Effector memory CD8-positive, alpha-beta T cell (primary cell): Measurements from ENCODE around the gene TRAP1.

Source experiments
- ATAC-seq: fragments of 150-1000 bp; cut with Tn5 transposase; replicated peaks from 2 replicates; pipeline ENCODE4 v1.10.0; 2021; ENCODE audit warnings: mild to moderate bottlenecking, moderate library complexity
- DNase-seq, 3 experiments: peaks; one replicate each; pipeline ENCODE4 v3.0.0; 2021
- H3K27ac Mint-ChIP-seq, 2 donors: one replicate each; pipeline ENCODE4 v1.8.0; 2022; ENCODE audit warnings: mild to moderate bottlenecking in 2 of 2, mixed read lengths in 2 of 2, moderate library complexity in 2 of 2
- H3K27me3 Mint-ChIP-seq, 2 donors: one replicate each; pipeline ENCODE4 v1.8.0; 2022; ENCODE audit warnings: mixed read lengths in 2 of 2
- H3K36me3 Mint-ChIP-seq: one replicate; pipeline ENCODE4 v1.8.0; 2022; ENCODE audit warnings: mild to moderate bottlenecking, moderate library complexity, mixed read lengths; ENCODE audit not compliant: insufficient read depth
- H3K4me1 Mint-ChIP-seq, 2 donors: one replicate each; pipeline ENCODE4 v1.8.0; 2022; ENCODE audit warnings: low read depth in 2 of 2, mixed read lengths in 2 of 2
- H3K4me3 Mint-ChIP-seq, 2 donors: one replicate each; pipeline ENCODE4 v1.8.0; 2022; ENCODE audit warnings: mild to moderate bottlenecking in 2 of 2, mixed read lengths in 2 of 2, moderate library complexity in 2 of 2
- H3K9me3 Mint-ChIP-seq, 2 donors: one replicate each; pipeline ENCODE4 v1.8.0; 2022; ENCODE audit warnings: mixed read lengths in 2 of 2

Gene TRAP1

GRCh38 chr16:3748307-3748706 lies 31.0 kb upstream of the TRAP1 start:
- no peak for DNase-seq
- peaks cover 18 to 30% of the 10 kb centered on the region in 2 donors for H3K4me1 Mint-ChIP-seq
- H3K36me3 Mint-ChIP-seq: peaks cover 71% of the 10 kb centered on the region

DNA sequence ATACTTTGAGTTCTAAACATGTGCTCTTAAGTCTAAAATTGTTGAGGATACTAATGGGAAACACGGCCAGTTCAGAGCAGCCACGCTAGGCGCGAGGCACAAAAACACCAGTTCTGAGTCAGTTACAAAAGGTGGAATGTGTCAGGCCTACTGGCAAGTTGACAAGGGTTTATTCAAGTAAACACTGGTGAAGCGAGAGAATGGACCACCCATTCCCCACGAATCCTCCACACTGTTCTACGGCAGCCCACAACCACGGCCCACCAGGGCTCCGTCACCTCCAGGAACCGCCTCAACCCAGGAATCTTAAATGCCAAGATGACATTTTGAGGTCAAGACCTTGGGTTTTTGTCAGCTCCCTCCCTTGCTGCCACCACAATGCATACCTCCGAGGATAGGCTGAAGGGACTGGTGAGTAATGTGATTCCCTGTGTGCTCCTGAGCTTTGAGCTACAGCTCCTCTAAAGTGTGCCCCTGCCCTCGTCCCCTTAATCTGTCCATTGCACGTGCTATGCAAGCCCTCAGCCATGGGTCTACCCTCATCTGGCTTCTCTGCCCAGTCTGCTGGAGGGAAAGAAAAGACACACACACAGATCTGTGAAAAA lies 28.5 kb upstream of the TRAP1 start:
- Mint-ChIP-seq H3K4me3 (no peak overlapping the region), H3K27ac (peak overlapping the region in 1 of 2 donors; percentile 78), H3K9me3 (no peaks in the 10 kb centered on the region), H3K4me1 (peaks cover 9 to 17% of the 10 kb centered on the region in 2 donors), H3K27me3 (no peaks in the 10 kb centered on the region), H3K36me3 (peaks cover 80% of the 10 kb centered on the region)
- ATAC-seq (no peak), DNase-seq (no peak)

More at GRCh38 chr16:3748307-3748706, 31.0 kb upstream of the TRAP1 start:
- Mint-ChIP-seq H3K27ac (peak overlapping the region; percentile 55 to 60), H3K9me3 (no peaks in the 10 kb centered on the region), H3K27me3 (no peaks in the 10 kb centered on the region), H3K4me3 (no peak overlapping the region)
- no peak for ATAC-seq

- H3K27ac Mint-ChIP-seq: no peak overlapping the region
- peaks cover 3 to 7% of the 10 kb centered on the region in 2 donors for H3K4me1 Mint-ChIP-seq
- no peaks in the 10 kb centered on the region for H3K27me3 Mint-ChIP-seq
- DNase-seq (no peak), ATAC-seq (no peak)
- peaks cover 87% of the 10 kb centered on the region for H3K36me3 Mint-ChIP-seq
- H3K4me3 Mint-ChIP-seq: no peak overlapping the region
- H3K9me3 Mint-ChIP-seq: no peaks in the 10 kb centered on the region
Observed at GRCh38 chr16:3744018-3744417, 26.7 kb upstream of the TRAP1 start.

GRCh38 chr16:3740934-3741333 lies 23.6 kb upstream of the TRAP1 start:
- no peak overlapping the region for H3K4me3 Mint-ChIP-seq
- H3K27me3 Mint-ChIP-seq: no peaks in the 10 kb centered on the region
- H3K4me1 Mint-ChIP-seq: peaks cover 2 to 7% of the 10 kb centered on the region in 2 donors
- H3K27ac Mint-ChIP-seq: no peak overlapping the region
- peaks cover 97% of the 10 kb centered on the region for H3K36me3 Mint-ChIP-seq
- no peaks in the 10 kb centered on the region for H3K9me3 Mint-ChIP-seq
- DNase-seq (no peak), ATAC-seq (no peak)

- peak overlapping the region in 1 of 2 donors; percentile 19 for H3K27ac Mint-ChIP-seq
- DNase-seq (no peak), ATAC-seq (no peak)
- peaks cover 97% of the 10 kb centered on the region for H3K36me3 Mint-ChIP-seq
- no peak overlapping the region for H3K4me3 Mint-ChIP-seq
- no peaks in the 10 kb centered on the region for H3K9me3 Mint-ChIP-seq
- H3K27me3 Mint-ChIP-seq: no peaks in the 10 kb centered on the region
- H3K4me1 Mint-ChIP-seq: peaks cover 6 to 7% of the 10 kb centered on the region in 2 donors
Observed at GRCh38 chr16:3740186-3740585, 22.9 kb upstream of the TRAP1 start.

GRCh38 chr16:3739636-3740035 lies 22.3 kb upstream of the TRAP1 start:
- peak overlapping the region in 1 of 2 donors; percentile 67 for H3K27ac Mint-ChIP-seq
- H3K27me3 Mint-ChIP-seq: no peaks in the 10 kb centered on the region

GRCh38 chr16:3738541-3738940 lies 21.2 kb upstream of the TRAP1 start:
- ATAC-seq (no peak), DNase-seq (no peak)
- Mint-ChIP-seq H3K9me3 (no peaks in the 10 kb centered on the region), H3K36me3 (peaks cover 95% of the 10 kb centered on the region), H3K27ac (no peak overlapping the region), H3K4me3 (no peak overlapping the region), H3K27me3 (no peaks in the 10 kb centered on the region), H3K4me1 (peaks cover 6 to 7% of the 10 kb centered on the region in 2 donors)

More at GRCh38 chr16:3739636-3740035, 22.3 kb upstream of the TRAP1 start:
- H3K4me3 Mint-ChIP-seq: no peak overlapping the region
- H3K9me3 Mint-ChIP-seq: no peaks in the 10 kb centered on the region
- H3K36me3 Mint-ChIP-seq: peaks cover 95% of the 10 kb centered on the region
- DNase-seq: no peak
- peaks cover 6 to 7% of the 10 kb centered on the region in 2 donors for H3K4me1 Mint-ChIP-seq
- no peak for ATAC-seq

DNA sequence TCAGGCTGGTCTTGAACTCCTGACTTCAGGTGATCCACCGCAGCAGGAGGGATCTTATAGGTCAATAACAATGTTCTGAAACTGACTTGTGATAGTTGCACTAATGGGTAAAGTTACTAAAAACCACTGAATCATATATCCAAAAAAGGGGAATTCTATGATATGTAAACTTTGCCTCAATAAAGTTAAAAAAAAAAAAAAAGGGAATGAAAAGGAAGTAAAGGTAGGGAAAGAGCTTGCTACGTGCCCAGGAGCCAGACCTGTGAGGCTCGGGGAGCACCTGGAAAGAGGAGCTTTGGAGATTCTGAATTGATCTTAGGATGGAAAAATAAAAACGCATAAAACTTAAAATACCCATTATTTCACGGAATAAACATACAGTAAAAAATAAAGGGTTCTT lies 20.8 kb upstream of the TRAP1 start:
- peaks cover 6 to 7% of the 10 kb centered on the region in 2 donors for H3K4me1 Mint-ChIP-seq
- ATAC-seq (no peak), DNase-seq (no peak)
- H3K4me3 Mint-ChIP-seq: no peak overlapping the region
- H3K27ac Mint-ChIP-seq: peak overlapping the region in 1 of 2 donors; percentile 49
- H3K36me3 Mint-ChIP-seq: peaks cover 96% of the 10 kb centered on the region
- H3K27me3 Mint-ChIP-seq: no peaks in the 10 kb centered on the region
- no peaks in the 10 kb centered on the region for H3K9me3 Mint-ChIP-seq

DNA sequence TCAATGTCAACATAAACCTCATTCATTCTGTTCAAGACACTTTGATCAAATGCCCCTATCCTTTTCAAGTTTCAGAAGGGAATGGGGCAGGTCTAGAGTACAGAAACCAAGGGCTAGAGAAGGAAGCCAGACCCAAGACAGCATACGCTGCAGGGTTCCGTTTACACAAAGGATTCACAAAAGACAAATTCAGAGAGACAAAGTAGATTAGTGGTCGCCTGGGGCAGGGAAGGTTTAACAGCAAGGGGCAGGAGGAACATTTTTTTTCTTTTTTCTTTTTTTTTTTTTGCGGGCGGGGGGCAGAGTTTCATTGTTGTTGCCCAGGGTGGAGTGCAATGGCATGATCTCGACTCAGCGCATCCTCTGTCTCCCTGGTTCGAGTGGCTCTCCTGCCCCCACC lies 19.9 kb upstream of the TRAP1 start:
- Mint-ChIP-seq H3K4me1 (peaks cover 6 to 7% of the 10 kb centered on the region in 2 donors), H3K27me3 (no peaks in the 10 kb centered on the region), H3K4me3 (no peak overlapping the region), H3K9me3 (no peaks in the 10 kb centered on the region), H3K27ac (peak overlapping the region in 1 of 2 donors; percentile 30), H3K36me3 (peaks cover 96% of the 10 kb centered on the region)
- DNase-seq (no peak), ATAC-seq (no peak)

DNA sequence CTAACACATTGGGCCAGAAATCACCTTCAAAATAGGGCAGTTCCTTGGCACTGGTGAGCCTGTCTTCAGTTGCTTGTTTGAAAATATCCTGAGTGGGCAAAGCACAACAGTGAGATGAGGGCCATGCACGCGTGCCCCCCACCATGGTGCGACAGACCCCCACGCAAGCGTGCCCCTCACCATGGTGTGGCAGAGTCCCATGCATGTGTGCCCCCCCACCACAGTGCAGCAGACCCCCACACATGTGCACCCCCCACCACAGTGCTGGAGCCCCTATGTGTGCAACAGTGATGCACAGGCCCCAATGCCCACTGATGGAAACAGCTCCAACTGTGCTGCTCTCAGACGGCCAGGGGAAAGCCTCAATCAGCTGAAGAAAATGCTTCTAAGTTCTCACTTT lies 18.8 kb upstream of the TRAP1 start:
- no peak for DNase-seq
- Mint-ChIP-seq H3K36me3 (peaks cover 93% of the 10 kb centered on the region), H3K4me1 (peaks cover 6 to 7% of the 10 kb centered on the region in 2 donors), H3K9me3 (no peaks in the 10 kb centered on the region), H3K27ac (peak overlapping the region in 1 of 2 donors; percentile 92), H3K27me3 (no peaks in the 10 kb centered on the region), H3K4me3 (no peak overlapping the region)
- ATAC-seq: no peak

DNA sequence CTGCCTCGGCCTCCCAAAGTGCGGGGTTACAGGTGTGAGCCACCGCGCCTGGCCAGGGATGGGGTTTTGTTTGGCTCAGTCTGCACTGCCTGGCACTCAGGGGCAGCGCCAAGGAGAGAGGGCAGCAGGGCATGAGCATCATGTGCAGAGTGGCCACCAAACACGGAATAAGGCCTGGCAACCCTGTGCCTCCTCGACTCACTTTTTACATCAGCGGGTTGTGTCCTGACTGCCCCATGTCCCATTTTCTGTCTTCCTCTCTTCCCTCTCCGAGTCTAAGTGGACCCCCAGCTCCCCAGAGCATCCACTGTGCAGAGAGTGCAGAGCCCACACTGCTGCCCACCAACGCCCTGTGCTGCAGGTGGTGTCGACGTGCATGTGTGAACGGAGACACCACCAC lies 18.2 kb upstream of the TRAP1 start:
- peaks cover 6 to 7% of the 10 kb centered on the region in 2 donors for H3K4me1 Mint-ChIP-seq
- ATAC-seq: no peak
- no peaks in the 10 kb centered on the region for H3K9me3 Mint-ChIP-seq
- H3K36me3 Mint-ChIP-seq: peaks cover 91% of the 10 kb centered on the region
- no peak overlapping the region for H3K4me3 Mint-ChIP-seq
- no peaks in the 10 kb centered on the region for H3K27me3 Mint-ChIP-seq
- DNase-seq: no peak
- H3K27ac Mint-ChIP-seq: peak overlapping the region in 1 of 2 donors; percentile 92

DNA sequence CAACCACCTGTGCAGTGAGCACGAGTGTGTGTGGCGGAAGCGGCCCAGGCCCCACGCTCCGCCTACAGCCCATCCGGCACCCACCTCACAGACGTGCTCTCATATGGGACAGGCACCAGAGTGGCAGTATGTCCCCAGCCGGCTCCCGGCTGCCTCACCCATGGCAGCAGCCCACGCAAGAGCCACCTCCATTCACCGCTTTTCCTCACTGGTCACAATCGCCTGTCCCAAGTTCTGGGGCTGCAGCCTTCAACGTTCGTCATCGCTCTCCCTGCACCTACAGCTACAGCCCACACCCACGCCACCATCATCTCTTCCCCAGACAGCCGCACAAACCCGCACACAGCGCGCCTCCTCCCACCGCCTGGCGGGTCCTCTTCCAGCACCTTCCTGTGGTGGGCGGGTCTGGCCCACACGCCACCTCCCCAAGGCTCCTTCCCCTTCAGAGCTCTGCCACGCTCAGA lies 17.5 kb upstream of the TRAP1 start:
- Mint-ChIP-seq H3K36me3 (peaks cover 93% of the 10 kb centered on the region), H3K9me3 (no peaks in the 10 kb centered on the region), H3K4me1 (peaks cover 7 to 8% of the 10 kb centered on the region in 2 donors), H3K27ac (peak overlapping the region; percentile 20 to 33), H3K4me3 (no peak overlapping the region), H3K27me3 (no peaks in the 10 kb centered on the region)
- ATAC-seq (no peak), DNase-seq (no peak)

GRCh38 chr16:3734084-3734757 lies 16.9 kb upstream of the TRAP1 start:
- Mint-ChIP-seq H3K27ac (peak overlapping the region; percentile 20 to 33), H3K27me3 (no peaks in the 10 kb centered on the region), H3K36me3 (peaks cover 94% of the 10 kb centered on the region), H3K4me1 (peaks cover 7 to 8% of the 10 kb centered on the region in 2 donors), H3K4me3 (no peak overlapping the region), H3K9me3 (no peaks in the 10 kb centered on the region)
- DNase-seq (no peak), ATAC-seq (no peak)

DNA sequence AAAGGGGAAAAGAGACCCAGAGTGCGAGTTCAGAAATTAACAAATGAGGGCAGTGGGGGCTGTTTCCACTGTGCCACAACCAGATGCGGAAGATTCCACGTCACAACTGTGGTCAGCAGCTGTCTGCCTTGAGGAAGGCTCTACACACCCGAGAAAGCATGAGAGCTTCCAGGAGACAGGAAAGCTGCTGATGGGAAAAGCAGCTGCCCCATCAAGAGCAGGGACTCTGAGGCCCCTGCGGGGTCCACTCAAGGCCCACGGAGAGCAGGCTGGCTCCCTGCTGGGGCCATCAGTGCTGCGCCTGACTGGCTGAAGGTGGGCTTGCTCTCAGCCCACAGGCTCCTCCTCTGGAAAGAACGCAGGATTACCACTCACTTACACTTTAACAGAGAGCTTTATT lies 14.8 kb upstream of the TRAP1 start:
- ATAC-seq: no peak
- no peaks in the 10 kb centered on the region for H3K9me3 Mint-ChIP-seq
- H3K4me1 Mint-ChIP-seq: peaks cover 5 to 12% of the 10 kb centered on the region in 2 donors
- H3K27me3 Mint-ChIP-seq: no peaks in the 10 kb centered on the region
- H3K27ac Mint-ChIP-seq: no peak overlapping the region
- DNase-seq: no peak
- H3K4me3 Mint-ChIP-seq: no peak overlapping the region
- peaks cover 91% of the 10 kb centered on the region for H3K36me3 Mint-ChIP-seq
